Left renal pelvis (tissue), 4 donors: Measurements from ENCODE around the gene CLTC. TPM values are rescaled to one million over a fixed set of nuclear protein-coding genes. Genes with fewer than 3 reads are reported as not detected.
"Not testable (repeated sequence)": the region's sequence is repeated elsewhere in the genome, so short reads cannot be mapped to it uniquely, and the experiment has no call there.

Source experiments
- DNase-seq, 4 donors: peaks; one replicate each; pipeline ENCODE4 v3.0.0-alpha.2; 2013; ENCODE audit warnings: low read depth in 4 of 4, low spot score in 3 of 4
- polyA plus RNA-seq, 4 donors: library from polyadenylated mRNA; unstranded; fragments of 120-200 nt; gene quantifications; one replicate each; pipeline ENCODE4 v1.2.1, GENCODE V29; 2013; ENCODE audit not compliant: insufficient read length in 4 of 4

CLTC gene
- 100 to 1,000 TPM; 217 to 362 (median 294) TPM for polyA plus RNA-seq

DNA sequence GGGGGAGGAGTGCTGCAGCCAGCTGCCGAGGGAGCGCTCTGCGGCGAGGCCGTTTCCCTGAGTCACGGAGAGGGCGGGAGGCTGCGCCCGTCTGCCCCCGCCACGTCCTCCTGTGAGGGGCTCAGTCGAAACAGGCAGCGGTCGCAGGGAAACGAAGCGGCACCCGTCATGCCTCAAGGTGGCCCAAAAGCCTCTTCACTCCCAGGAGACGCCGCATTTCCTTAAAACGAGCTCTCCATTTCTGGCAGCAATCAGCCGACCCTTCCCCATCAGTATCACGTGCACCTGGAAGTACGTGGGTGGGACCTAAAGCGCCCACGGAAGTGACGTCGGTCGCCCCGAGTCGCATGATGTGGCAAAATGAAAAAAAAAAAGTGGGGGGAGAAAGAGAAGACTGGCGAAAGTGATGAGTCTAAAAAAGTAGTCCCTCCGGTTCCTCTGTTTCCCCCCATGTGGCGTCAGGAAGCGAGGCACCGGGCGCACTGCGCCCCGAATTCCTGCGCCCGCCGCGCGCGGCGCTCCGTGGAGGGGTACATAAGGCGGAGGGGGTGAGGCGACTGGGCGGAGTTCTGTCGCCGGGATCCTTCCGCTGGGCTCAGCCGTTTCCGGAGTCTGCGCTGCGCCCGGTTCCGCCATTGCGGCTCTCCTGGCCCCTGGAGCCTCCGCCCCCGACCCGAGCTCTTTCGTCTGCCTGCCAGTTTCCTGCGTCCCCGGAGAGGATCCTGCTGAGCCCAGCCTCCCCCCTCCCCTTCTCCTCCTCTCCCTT lies at the start of gene CLTC:
CLTC (plus strand) TSS at position 598 of the 766 bp plus-strand sequence. CDS start 237 bp downstream, outside the sequence.
- peak; percentile 95 to 98 (median 96) for DNase-seq

- DNase-seq, result no peak
Measured at GRCh38 chr17:59572301-59572924, 47.3 kb upstream of the CLTC start.

DNA sequence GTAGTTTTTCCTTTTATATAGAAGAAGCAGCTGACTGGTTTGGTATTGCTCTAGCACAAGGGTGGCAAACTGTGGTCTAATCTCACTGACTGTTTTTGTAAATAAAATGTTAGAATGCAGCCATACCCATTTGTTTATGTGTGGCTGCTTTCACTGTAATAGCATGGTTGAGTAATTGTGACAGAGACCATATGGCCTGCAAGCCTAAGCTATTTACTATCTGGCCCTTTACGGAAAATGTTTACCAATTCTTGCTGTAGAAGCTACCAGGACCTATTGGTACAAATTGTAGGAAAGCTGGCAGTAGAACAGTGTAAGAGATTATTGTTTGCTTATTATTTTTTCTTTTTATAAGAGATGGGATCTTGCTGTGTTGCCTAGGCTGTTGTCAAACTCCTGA lies 35.5 kb upstream of the CLTC start:
- not testable (repeated sequence) for DNase-seq

- no peak for DNase-seq
Measured at GRCh38 chr17:59600169-59600568, 19.5 kb upstream of the CLTC start.

- DNase-seq, result no peak
Measured at GRCh38 chr17:59601130-59601529, 18.6 kb upstream of the CLTC start.

DNA sequence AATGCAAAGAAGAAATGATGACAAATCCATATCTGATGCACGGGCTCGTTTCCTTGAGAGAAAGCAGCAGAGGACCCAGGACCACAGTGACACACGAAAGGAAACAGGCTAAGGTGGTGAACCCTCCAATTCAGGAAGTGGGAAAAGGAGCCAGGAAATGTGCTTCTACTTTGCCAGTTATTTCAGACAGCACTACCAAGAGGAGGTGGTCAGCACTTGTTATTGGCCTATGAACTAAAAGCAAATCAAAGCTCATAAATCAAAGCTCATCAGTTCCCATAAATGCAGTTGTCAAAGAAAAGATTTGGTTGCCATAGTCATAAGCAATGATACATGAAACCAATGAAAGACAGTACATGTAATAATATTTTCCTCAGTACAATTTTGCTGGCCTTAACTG lies 12.6 kb upstream of the CLTC start:
- no peak for DNase-seq

- DNase-seq, result no peak
Measured at GRCh38 chr17:59607817-59608403, 11.8 kb upstream of the CLTC start.

GRCh38 chr17:59611503-59611902 lies 8.2 kb upstream of the CLTC start:
- no peak for DNase-seq

DNA sequence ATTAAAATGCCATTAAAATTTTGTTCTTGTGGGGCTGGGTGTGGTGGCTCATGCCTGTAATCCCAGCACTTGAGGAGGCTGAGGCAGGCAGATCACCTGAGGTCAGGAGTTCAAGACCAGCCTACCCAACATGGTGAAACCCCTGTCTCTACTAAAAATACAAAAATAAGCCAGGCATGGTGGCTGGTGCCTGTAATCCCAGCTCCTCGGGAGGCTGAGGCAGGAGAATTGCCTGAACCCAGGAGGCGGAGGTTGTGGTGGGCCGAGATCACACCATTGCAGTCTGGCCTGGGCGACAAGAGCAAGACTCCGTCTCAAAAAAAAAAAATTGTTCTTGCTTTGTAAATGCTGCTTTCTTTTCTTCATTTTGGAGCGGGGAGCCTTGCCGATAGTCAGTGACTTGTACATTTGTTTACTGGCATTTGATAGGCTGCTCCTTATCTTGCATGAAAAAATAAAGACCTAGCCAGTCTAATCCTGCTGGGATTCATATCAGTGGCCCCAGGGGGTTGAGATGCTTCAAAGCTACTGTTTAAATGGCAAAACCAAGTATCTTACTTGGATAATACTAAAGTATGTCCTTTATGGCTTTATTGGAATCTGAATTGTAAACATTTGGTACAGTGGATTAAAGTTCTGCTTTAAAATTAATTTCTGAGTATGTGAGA lies 3.3 kb upstream of the CLTC start:
- DNase-seq, result no peak

- DNase-seq, result no peak
Measured at GRCh38 chr17:59617156-59617732, 2.5 kb upstream of the CLTC start.

DNA sequence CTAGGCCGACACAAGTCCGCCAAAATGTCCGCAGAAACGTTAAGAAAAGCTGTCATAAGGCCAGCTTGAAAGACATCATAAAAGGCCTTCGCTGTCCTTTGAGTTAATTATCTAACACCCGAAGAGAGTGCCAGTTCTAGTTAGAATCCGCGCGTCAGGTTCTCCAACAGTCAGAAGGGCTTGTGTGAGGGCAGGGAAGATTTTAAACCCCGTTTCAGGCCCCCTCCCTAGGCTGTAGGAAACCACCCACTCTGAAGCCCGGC lies 729 bp upstream of the CLTC start:
- no peak for DNase-seq

DNA sequence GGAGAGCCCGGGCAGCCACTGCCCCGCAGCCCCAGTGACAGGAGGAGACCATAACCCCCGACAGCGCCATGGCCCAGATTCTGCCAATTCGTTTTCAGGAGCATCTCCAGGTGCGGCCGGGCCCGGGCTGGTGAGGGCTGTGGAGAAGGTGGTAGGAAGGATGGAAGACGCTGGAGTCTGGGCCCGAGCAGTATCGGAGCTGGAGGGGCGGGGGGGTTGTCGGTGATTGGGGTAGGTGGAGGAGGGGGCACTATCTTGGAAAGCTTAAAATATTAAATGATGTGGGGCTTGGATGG lies 317 bp downstream of the CLTC start:
- no peak for DNase-seq

- no peak for DNase-seq
Measured at GRCh38 chr17:59620518-59621259, 994 bp downstream of the CLTC start.

- DNase-seq, result no peak
Measured at GRCh38 chr17:59621771-59622170, 2.1 kb downstream of the CLTC start.

- no peak for DNase-seq
Measured at GRCh38 chr17:59623151-59623550, 3.5 kb downstream of the CLTC start.

GRCh38 chr17:59626756-59627155 lies 7.1 kb downstream of the CLTC start:
- no peak for DNase-seq

DNA sequence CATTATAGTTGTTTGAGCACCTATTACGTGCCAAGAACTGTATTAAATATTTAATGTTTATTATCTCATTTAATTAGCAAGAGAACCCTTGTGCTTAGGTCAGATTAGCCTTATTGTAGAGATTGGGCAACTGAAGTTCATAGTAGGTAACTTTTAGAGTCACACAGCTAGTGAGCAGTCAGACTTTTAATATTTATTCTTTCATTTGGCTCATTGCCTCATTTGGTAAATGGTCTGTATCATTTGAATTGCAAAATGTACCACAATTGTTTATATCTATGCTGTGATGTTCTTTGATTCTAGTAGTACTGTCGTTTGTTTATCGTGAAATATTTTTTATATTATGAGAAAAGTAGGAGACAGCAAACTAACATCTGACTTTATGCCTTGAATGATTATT lies 7.6 kb downstream of the CLTC start:
- no peak for DNase-seq

DNA sequence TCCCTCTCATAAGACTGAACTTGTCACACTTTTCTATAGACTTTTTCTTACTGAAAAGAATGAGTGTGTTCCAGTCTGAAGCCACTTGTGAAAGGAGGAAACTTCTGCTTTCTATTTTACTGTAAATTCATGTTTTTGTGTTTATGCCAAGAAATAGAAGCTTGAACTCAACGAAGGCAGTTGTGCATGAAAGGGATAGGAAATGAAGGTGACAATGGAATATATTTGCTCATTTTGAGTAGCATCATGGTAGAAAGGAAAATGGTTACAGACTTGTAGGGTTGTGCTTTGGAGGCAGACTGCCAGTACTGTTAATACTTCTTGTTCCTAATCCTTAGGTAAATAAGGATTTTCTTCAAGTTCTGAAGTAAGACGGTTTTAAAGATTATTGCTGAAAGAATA lies 8.1 kb downstream of the CLTC start:
- DNase-seq, result no peak

DNA sequence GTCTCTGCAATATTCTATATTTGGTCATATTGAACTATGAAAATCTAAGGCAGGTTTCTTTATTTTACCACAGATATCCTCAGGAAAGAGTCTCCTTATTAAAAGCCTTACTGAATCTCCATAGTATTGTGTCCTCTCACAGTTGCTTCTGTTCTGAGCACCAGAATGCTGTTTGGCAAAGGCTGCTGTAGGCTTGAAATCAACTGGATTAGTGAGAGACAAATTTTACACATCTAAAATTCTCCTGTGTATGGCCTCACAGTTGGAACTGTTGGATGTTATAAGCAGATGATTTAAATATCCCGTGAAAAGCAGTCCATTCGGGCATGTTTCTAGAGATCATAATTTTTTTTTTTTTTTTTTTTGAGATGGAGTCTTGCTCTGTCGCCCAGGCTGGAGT lies 9.5 kb downstream of the CLTC start:
- DNase-seq, result no peak

- DNase-seq, result no peak
Measured at GRCh38 chr17:59631276-59631675, 11.6 kb downstream of the CLTC start.

DNA sequence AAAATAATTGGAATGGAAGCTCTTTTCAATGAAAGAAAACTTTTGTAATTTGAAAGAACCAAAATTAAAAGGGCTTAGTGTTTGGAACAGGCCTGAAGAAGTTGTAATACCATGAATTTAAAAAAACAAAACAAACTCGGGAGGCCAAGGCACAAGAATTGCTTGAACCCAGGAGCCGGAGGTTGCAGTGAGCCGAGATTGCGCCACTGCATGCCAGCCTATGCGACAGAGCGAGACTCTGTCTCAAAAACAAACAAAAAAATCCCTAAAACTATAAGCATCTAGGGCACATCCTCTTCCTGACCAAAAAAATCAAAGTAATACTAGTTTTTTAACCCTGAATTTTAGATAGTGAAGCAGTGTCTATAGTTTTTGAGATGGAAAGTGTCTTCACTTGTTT lies 12.7 kb downstream of the CLTC start:
- no peak for DNase-seq
